ENCODE data around the gene COA1. TPM values are rescaled to one million over a fixed set of nuclear protein-coding genes. Genes with fewer than 3 reads are reported as not detected.

COA1 gene
- total and polyA plus RNA-seq, 2 donors (not counting 3 experiments of a cell fraction or from before 2014, with no cell fraction given): 38.1 to 55.1 TPM

DNA sequence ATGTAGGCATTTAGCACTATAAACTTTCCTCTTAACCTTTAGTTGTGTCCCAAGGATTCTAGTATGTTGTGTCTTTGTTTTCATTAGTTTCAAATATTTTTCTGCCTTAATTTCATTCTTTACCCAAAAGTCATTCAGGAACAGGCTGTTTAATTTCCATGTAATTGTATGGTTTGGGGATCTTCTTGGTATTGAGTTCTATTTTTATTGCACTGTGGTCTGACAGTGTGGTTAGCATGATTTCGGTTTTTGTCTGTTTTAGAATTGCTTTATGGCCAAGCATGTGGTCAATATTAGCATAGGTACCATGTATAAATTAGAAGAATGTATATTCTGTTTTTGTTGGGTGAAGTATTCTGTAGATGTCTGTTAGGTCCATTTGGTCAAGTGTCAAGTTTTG, 26.3 kb downstream of the COA1 start:
- no TSS peak for BruUV-seq (replicated peaks)
- Histone ChIP-seq H3K4me2 (ENCODE audit: insufficient read depth, low read length) (no peak overlapping the region), H4K20me1 (replicated peaks; ENCODE audit: control insufficient read depth, extremely low read depth, insufficient read depth, low read length) (no peaks in the 10 kb centered on the region), H3K36me3 (ENCODE audit: control insufficient read depth in 2 of 2, extremely low read depth in 1 of 2, insufficient read depth in 2 of 2, low read length in 2 of 2) (no peaks in the 10 kb centered on the region), H3K27me3 (ENCODE audit: control insufficient read depth in 2 of 2, insufficient read depth in 2 of 2, low read length in 2 of 2) (no peaks in the 10 kb centered on the region), H3K9ac (replicated peaks; ENCODE audit: extremely low read depth, insufficient read depth, low read length) (no peak overlapping the region), H2AFZ (ENCODE audit: low read depth, low read length) (no peak overlapping the region), H3K79me2 (ENCODE audit: control insufficient read depth, insufficient read depth, low read length) (peaks cover 21% of the 10 kb centered on the region), H3K4me3 (replicated peaks in 1 of 3; ENCODE audit: insufficient read depth in 1 of 3, low read depth in 1 of 3, low read length in 3 of 3) (no peak overlapping the region), H3K4me1 (ENCODE audit: control insufficient read depth, extremely low read depth, insufficient read depth, low read length) (peaks cover 6% of the 10 kb centered on the region), H3K9me3 (replicated peaks; ENCODE audit: control insufficient read depth, insufficient read depth, low read length) (no peaks in the 10 kb centered on the region), H3K9me1 (replicated peaks; ENCODE audit: control insufficient read depth, extremely low read depth, insufficient read depth, low read length) (no peaks in the 10 kb centered on the region), H3K27ac (ENCODE audit: insufficient read depth, low read depth, low read length) (no peak overlapping the region)
- TF ChIP-seq, protein P1, sequence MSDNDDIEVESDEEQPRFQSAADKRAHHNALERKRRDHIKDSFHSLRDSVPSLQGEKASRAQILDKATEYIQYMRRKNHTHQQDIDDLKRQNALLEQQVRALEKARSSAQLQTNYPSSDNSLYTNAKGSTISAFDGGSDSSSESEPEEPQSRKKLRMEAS (IDR thresholded peaks at IDR 0.05; ENCODE audit: insufficient read depth, insufficient read length): no peak
- TF ChIP-seq EZH2 (IDR thresholded peaks at IDR 0.05; ENCODE audit: borderline replicate concordance, low read depth, low read length, severe bottlenecking) (no peak), POLR2A (IDR thresholded peaks at IDR 0.05; ENCODE audit: low read depth, low read length) (no peak), FOS (IDR thresholded peaks at IDR 0.05; ENCODE audit: borderline replicate concordance, insufficient read depth, low read length) (no peak), JUN (IDR thresholded peaks at IDR 0.05; ENCODE audit: borderline replicate concordance, insufficient read depth, insufficient read length, low read depth) (no peak), MYC (IDR thresholded peaks at IDR 0.05; ENCODE audit: low read depth, low read length) (no peak), GATA2 (IDR thresholded peaks at IDR 0.05; ENCODE audit: insufficient read depth, insufficient read length, low read depth, low read length) (no peak), POLR2AphosphoS5 (IDR thresholded peaks at IDR 0.05; ENCODE audit: insufficient read depth, low read depth, low read length) (no peak)
- TF ChIP-seq, protein P2, sequence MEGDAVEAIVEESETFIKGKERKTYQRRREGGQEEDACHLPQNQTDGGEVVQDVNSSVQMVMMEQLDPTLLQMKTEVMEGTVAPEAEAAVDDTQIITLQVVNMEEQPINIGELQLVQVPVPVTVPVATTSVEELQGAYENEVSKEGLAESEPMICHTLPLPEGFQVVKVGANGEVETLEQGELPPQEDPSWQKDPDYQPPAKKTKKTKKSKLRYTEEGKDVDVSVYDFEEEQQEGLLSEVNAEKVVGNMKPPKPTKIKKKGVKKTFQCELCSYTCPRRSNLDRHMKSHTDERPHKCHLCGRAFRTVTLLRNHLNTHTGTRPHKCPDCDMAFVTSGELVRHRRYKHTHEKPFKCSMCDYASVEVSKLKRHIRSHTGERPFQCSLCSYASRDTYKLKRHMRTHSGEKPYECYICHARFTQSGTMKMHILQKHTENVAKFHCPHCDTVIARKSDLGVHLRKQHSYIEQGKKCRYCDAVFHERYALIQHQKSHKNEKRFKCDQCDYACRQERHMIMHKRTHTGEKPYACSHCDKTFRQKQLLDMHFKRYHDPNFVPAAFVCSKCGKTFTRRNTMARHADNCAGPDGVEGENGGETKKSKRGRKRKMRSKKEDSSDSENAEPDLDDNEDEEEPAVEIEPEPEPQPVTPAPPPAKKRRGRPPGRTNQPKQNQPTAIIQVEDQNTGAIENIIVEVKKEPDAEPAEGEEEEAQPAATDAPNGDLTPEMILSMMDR (IDR thresholded peaks at IDR 0.05; ENCODE audit: extremely low read depth in 1 of 2, insufficient read depth in 1 of 2, low read depth in 1 of 2, low read length in 2 of 2): no peak
- POLR2A ChIA-PET: no interaction called here
- no peak for DNase-seq (ENCODE audit: low read depth, low spot score)
- dilution Hi-C loops (cut with MboI; ENCODE audit: extremely low pct_ligation_motif_present, low sequenced_read_pairs) (loop anchor here (25.0 kb wide), 1 partner anchor 116 kb away; the partner anchor contains the start of gene STK17A), intact Hi-C loops (cut with micrococcal nuclease) (loop anchor here (5.0 kb wide), 1 partner anchor 246 kb away; no protein-coding TSS in a partner anchor)
- FAIRE-seq: no peak
- CTCF ChIA-PET: interaction anchor here (6.8 kb wide), 1 partner anchor 118 kb away, joined by 603 read pairs; the partner anchor contains the start of gene STK17A
